Adipocyte (in vitro differentiated cells): ENCODE data around the gene XPR1.
"Not testable (repeated sequence)": the region's sequence is repeated elsewhere in the genome, so short reads cannot be mapped to it uniquely, and the experiment has no call there.

Experiments used
- DNase-seq: peaks from one replicate; pipeline ENCODE4 v3.0.0-alpha.2; 2015; ENCODE audit warnings: low read depth
- H3K27me3 ChIP-seq: replicated peaks from 2 replicates; pipeline ENCODE4 v1.7.0; 2013; ENCODE audit warnings: mild to moderate bottlenecking, low read length, moderate library complexity; ENCODE audit not compliant: control insufficient read depth, insufficient read depth
- H3K36me3 ChIP-seq: 2 replicates; pipeline ENCODE4 v1.7.0; 2013; ENCODE audit warnings: low read length, mild to moderate bottlenecking, moderate library complexity; ENCODE audit not compliant: control insufficient read depth, insufficient read depth, severe bottlenecking
- H3K4me1 ChIP-seq: 2 replicates; pipeline ENCODE4 v1.7.0; 2013; ENCODE audit warnings: mild to moderate bottlenecking, low read length, moderate library complexity; ENCODE audit not compliant: control insufficient read depth, insufficient read depth
- H3K4me3 ChIP-seq: 2 replicates; pipeline ENCODE4 v1.7.0; 2013; ENCODE audit warnings: mild to moderate bottlenecking, low read length, moderate library complexity
- H3K9ac ChIP-seq: 2 replicates; pipeline ENCODE4 v1.7.0; 2013; ENCODE audit warnings: mild to moderate bottlenecking, low read length, moderate library complexity
- H3K9me3 ChIP-seq: 2 replicates; pipeline ENCODE4 v1.7.0; 2013; ENCODE audit warnings: mild to moderate bottlenecking, low read length, moderate library complexity; ENCODE audit not compliant: control insufficient read depth

XPR1 gene

GRCh38 chr1:180848191-180848590, 216.4 kb downstream of the XPR1 start:
- Histone ChIP-seq H3K27me3 (no peaks in the 10 kb centered on the region), H3K9me3 (no peaks in the 10 kb centered on the region), H3K36me3 (peaks cover 3% of the 10 kb centered on the region), H3K9ac (no peak overlapping the region), H3K4me1 (peaks cover 5% of the 10 kb centered on the region), H3K4me3 (no peak overlapping the region)
- DNase-seq: no peak

GRCh38 chr1:180849031-180849775, 217.4 kb downstream of the XPR1 start:
- Histone ChIP-seq H3K4me1 (peaks cover 8% of the 10 kb centered on the region), H3K4me3 (no peak overlapping the region), H3K9me3 (no peaks in the 10 kb centered on the region), H3K9ac (no peak overlapping the region), H3K27me3 (no peaks in the 10 kb centered on the region), H3K36me3 (peaks cover 3% of the 10 kb centered on the region)
- no peak for DNase-seq

- Histone ChIP-seq H3K9me3 (no peaks in the 10 kb centered on the region), H3K27me3 (no peaks in the 10 kb centered on the region), H3K4me3 (no peak overlapping the region), H3K4me1 (peaks cover 9% of the 10 kb centered on the region), H3K9ac (no peak overlapping the region), H3K36me3 (no peaks in the 10 kb centered on the region)
- DNase-seq: no peak
Measured at GRCh38 chr1:180851995-180852887, 220.4 kb downstream of the XPR1 start.

- no peaks in the 10 kb centered on the region for H3K36me3 ChIP-seq
- no peaks in the 10 kb centered on the region for H3K9me3 ChIP-seq
- DNase-seq: peak; percentile 58
- peaks cover 9% of the 10 kb centered on the region for H3K4me1 ChIP-seq
- peak overlapping the region; percentile 15 for H3K9ac ChIP-seq
- H3K4me3 ChIP-seq: no peak overlapping the region
- H3K27me3 ChIP-seq: no peaks in the 10 kb centered on the region
Measured at GRCh38 chr1:180854001-180854400, 222.2 kb downstream of the XPR1 start.

- Histone ChIP-seq H3K4me1 (peaks cover 9% of the 10 kb centered on the region), H3K27me3 (no peaks in the 10 kb centered on the region), H3K4me3 (no peak overlapping the region), H3K9ac (no peak overlapping the region), H3K9me3 (no peaks in the 10 kb centered on the region), H3K36me3 (no peaks in the 10 kb centered on the region)
- DNase-seq: no peak
Measured at GRCh38 chr1:180854456-180854855, 222.6 kb downstream of the XPR1 start.

GRCh38 chr1:180857947-180858725, 226.3 kb downstream of the XPR1 start:
- DNase-seq: peak; percentile 82
- not testable (repeated sequence) for H3K36me3 ChIP-seq, H3K27me3 ChIP-seq, H3K4me3 ChIP-seq, H3K9me3 ChIP-seq, H3K9ac ChIP-seq
- H3K4me1 ChIP-seq: peaks cover 14% of the 10 kb centered on the region

- no peak for DNase-seq
- Histone ChIP-seq H3K36me3 (peaks cover 7% of the 10 kb centered on the region), H3K9ac (no peak overlapping the region), H3K4me1 (peaks cover 7% of the 10 kb centered on the region), H3K27me3 (no peaks in the 10 kb centered on the region), H3K9me3 (no peaks in the 10 kb centered on the region), H3K4me3 (no peak overlapping the region)
Measured at GRCh38 chr1:180859306-180859705, 227.5 kb downstream of the XPR1 start.

GRCh38 chr1:180860535-180860934, 228.7 kb downstream of the XPR1 start:
- no peak overlapping the region for H3K9ac ChIP-seq
- H3K36me3 ChIP-seq: peaks cover 12% of the 10 kb centered on the region
- H3K4me3 ChIP-seq: no peak overlapping the region
- no peak for DNase-seq
- no peaks in the 10 kb centered on the region for H3K27me3 ChIP-seq
- no peaks in the 10 kb centered on the region for H3K9me3 ChIP-seq
- H3K4me1 ChIP-seq: peaks cover 6% of the 10 kb centered on the region

GRCh38 chr1:180862305-180862704, 230.5 kb downstream of the XPR1 start:
- Histone ChIP-seq H3K27me3 (no peaks in the 10 kb centered on the region), H3K9me3 (no peaks in the 10 kb centered on the region), H3K4me3 (no peak overlapping the region), H3K9ac (no peak overlapping the region), H3K36me3 (peaks cover 12% of the 10 kb centered on the region), H3K4me1 (peaks cover 6% of the 10 kb centered on the region)
- DNase-seq: no peak

- Histone ChIP-seq H3K4me3 (no peak overlapping the region), H3K4me1 (peaks cover 6% of the 10 kb centered on the region), H3K27me3 (no peaks in the 10 kb centered on the region), H3K9me3 (no peaks in the 10 kb centered on the region), H3K9ac (peak overlapping the region; percentile 46), H3K36me3 (peaks cover 12% of the 10 kb centered on the region)
- DNase-seq: peak; percentile 86
Measured at GRCh38 chr1:180863158-180863775, 231.4 kb downstream of the XPR1 start.
